MCF 10A (cell line): ENCODE data around the gene YWHAE. TPM values are rescaled to one million over a fixed set of nuclear protein-coding genes. Genes with fewer than 3 reads are reported as not detected.

Experiments
- BruUV-seq: library from RNA; stranded (reverse); fragments of 400-500 nt; replicated peaks from 2 replicates; lab custom pipeline; 2021; lab: Mats Ljungman, UMichigan
- CTCF ChIA-PET: fragments of 300-600 bp; sonication (Branson Sonifier 250); formaldehyde crosslinking; extraction: SDS; loops from one replicate; lab custom pipeline; 2021; ENCODE audit warnings: antibody characterized with exemption, inconsistent platforms; lab: Yijun Ruan, JAX
- POLR2A ChIA-PET: fragments of 300-600, 350-650 bp; sonication (Branson Sonifier 250); formaldehyde crosslinking; extraction: SDS; loops from one replicate; lab custom pipeline; 2020; ENCODE audit warnings: antibody characterized with exemption, inconsistent platforms; lab: Yijun Ruan, JAX
- DNase-seq: peaks from one replicate; pipeline ENCODE4 v3.0.0-alpha.2; 2018; ENCODE audit not compliant: unreplicated experiment
- H3K27ac Mint-ChIP-seq: one replicate; pipeline ENCODE4 v1.8.0; 2022; ENCODE audit warnings: mild to moderate bottlenecking, low read depth, mixed read lengths; ENCODE audit not compliant: unreplicated experiment
- H3K27me3 Mint-ChIP-seq: one replicate; pipeline ENCODE4 v1.8.0; 2022; ENCODE audit warnings: mixed read lengths; ENCODE audit not compliant: insufficient read depth, unreplicated experiment
- H3K36me3 Mint-ChIP-seq: one replicate; pipeline ENCODE4 v1.8.0; 2022; ENCODE audit warnings: mild to moderate bottlenecking, moderate library complexity, mixed read lengths; ENCODE audit not compliant: insufficient read depth, unreplicated experiment
- H3K4me1 Mint-ChIP-seq: one replicate; pipeline ENCODE4 v1.8.0; 2022; ENCODE audit warnings: mixed read lengths; ENCODE audit not compliant: insufficient read depth, unreplicated experiment
- H3K4me3 Mint-ChIP-seq: one replicate; pipeline ENCODE4 v1.8.0; 2022; ENCODE audit warnings: mild to moderate bottlenecking, moderate library complexity, mixed read lengths; ENCODE audit not compliant: unreplicated experiment
- H3K9me3 Mint-ChIP-seq: one replicate; pipeline ENCODE4 v1.8.0; 2022; ENCODE audit warnings: mixed read lengths; ENCODE audit not compliant: unreplicated experiment
- intact Hi-C: fragments of 100-400 bp; cut with micrococcal nuclease; formaldehyde crosslinking; loops from 2 replicates; pipeline ENCODE4 v1.14.1; 2022
- total RNA-seq: library from RNA; stranded (reverse); gene quantifications from 2 replicates; pipeline ENCODE4 v1.2.3, GENCODE V29; 2022
- TF ChIP-seq, protein P1 (sequence below): fragments of 200-600 bp; IDR thresholded peaks from one replicate; pipeline ENCODE4 v1.8.0; 2022; ENCODE audit warnings: antibody characterized with exemption, mild to moderate bottlenecking; ENCODE audit not compliant: unreplicated experiment

The YWHAE gene
- total RNA-seq, 1 experiment from 2014 or later, result 813 TPM

DNA sequence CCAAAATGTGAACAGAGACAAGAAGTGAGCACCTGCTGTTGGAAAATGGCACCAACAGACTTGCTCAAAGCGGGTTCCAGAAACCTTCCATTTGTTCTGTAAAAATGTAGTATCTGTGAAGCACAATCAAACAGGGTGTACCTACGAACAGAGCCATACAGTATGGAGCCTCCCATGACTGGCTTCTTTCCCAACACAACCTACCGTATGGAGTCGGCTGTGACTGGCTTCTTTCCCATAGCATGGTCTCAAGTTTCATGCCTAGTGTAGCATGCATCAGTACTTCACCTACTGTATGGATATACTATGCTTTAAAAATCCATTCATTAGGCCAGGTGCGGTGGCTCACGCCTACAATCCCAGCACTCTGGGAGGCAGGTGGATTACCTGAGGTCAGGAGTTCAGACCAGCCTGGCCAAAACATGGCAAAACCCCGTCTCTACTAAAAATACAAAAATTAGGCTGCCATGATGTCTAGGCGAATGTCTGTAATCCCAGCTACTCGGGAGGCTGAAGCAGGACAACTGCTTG is 26.2 kb downstream of the YWHAE start:
- BruUV-seq, result no TSS peak
- TF ChIP-seq, protein P1, sequence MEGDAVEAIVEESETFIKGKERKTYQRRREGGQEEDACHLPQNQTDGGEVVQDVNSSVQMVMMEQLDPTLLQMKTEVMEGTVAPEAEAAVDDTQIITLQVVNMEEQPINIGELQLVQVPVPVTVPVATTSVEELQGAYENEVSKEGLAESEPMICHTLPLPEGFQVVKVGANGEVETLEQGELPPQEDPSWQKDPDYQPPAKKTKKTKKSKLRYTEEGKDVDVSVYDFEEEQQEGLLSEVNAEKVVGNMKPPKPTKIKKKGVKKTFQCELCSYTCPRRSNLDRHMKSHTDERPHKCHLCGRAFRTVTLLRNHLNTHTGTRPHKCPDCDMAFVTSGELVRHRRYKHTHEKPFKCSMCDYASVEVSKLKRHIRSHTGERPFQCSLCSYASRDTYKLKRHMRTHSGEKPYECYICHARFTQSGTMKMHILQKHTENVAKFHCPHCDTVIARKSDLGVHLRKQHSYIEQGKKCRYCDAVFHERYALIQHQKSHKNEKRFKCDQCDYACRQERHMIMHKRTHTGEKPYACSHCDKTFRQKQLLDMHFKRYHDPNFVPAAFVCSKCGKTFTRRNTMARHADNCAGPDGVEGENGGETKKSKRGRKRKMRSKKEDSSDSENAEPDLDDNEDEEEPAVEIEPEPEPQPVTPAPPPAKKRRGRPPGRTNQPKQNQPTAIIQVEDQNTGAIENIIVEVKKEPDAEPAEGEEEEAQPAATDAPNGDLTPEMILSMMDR, result no peak
- H3K36me3 Mint-ChIP-seq, result peaks cover 64% of the 10 kb centered on the region
- CTCF ChIA-PET, result no interaction called here
- no peak overlapping the region for H3K27ac Mint-ChIP-seq
- H3K9me3 Mint-ChIP-seq, result no peaks in the 10 kb centered on the region
- POLR2A ChIA-PET, result interaction anchor here (0.9 to 1.7 kb wide), 2 partner anchors 11 to 142 kb away, joined by 3 to 4 read pairs; no protein-coding TSS in a partner anchor
- H3K27me3 Mint-ChIP-seq, result no peaks in the 10 kb centered on the region
- peaks cover 21% of the 10 kb centered on the region for H3K4me1 Mint-ChIP-seq
- intact Hi-C loops, result no loop called here
- H3K4me3 Mint-ChIP-seq, result no peak overlapping the region
- DNase-seq, result no peak

DNA sequence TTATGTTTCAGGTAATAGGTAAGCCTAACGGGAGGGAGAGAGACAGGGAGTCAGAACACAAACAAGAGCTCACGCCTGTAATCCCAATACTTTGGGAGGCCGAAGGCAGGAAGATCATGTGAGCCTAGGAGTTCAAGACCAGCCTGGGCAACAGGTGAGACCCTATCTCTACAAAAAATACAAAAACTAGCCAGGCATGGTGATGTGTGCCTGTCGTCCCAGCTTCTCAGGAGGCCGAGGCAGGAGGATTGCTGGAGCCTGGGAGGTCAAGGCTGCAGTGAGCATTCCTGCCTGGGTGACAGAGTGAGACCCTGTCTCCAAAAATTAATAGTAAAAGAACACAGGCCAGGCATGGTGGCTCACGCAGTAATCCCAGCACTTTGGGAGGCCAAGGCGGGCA is 27.4 kb downstream of the YWHAE start:
- Mint-ChIP-seq H3K4me3 (no peak overlapping the region), H3K27me3 (no peaks in the 10 kb centered on the region), H3K4me1 (peaks cover 24% of the 10 kb centered on the region), H3K36me3 (peaks cover 58% of the 10 kb centered on the region), H3K27ac (no peak overlapping the region), H3K9me3 (no peaks in the 10 kb centered on the region)
- no peak for DNase-seq
- TF ChIP-seq, protein P1, result no peak
- POLR2A ChIA-PET, result interaction anchor here (0.6 to 2.0 kb wide), 3 partner anchors 12 to 25 kb away, joined by 3 to 6 read pairs (median 3); no protein-coding TSS in a partner anchor
- CTCF ChIA-PET, result interaction anchor here (0.5 to 1.5 kb wide), 2 partner anchors 52 to 143 kb away, joined by 4 to 6 read pairs; no protein-coding TSS in a partner anchor
- intact Hi-C loops, result no loop called here
- no TSS peak for BruUV-seq

DNA sequence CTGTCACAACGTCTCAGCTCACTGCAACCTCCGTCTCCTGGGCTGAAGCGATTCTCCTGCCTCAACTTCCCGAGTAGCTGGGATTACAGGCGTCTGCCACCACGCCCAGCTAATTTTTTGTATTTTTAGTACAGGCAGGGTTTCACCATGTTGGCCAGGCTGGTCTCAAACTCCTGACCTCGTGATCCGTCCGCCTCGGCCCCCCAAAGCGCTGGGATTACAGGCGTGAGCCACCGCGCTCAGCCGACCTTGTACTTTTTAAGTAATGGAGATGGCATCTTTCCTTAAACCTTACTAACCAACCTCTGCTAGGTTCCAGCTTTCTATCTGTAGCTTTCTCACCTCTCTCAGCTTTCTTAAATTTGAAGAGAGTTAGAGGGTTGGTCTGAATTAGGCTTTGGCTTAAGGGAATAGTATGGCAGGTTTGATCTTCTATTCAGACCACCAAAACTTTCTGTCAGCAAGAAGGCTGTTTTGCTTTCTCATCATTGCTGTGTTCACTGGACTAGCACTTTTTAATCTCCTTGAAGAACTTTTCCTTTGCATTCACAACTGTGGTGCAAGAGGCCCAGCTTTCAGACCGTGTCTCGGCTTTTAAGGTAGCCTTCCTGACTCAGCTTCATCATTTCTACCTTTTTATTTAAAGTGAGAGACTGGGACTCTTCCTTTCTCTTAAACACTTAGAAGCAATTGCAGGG is 28.0 kb downstream of the YWHAE start:
- POLR2A ChIA-PET, result interaction anchor here (0.6 to 2.0 kb wide), 5 partner anchors 13 to 26 kb away, joined by 3 to 6 read pairs (median 3); no protein-coding TSS in a partner anchor
- no TSS peak for BruUV-seq
- Mint-ChIP-seq H3K27ac (no peak overlapping the region), H3K4me1 (peaks cover 29% of the 10 kb centered on the region), H3K27me3 (no peaks in the 10 kb centered on the region), H3K9me3 (no peaks in the 10 kb centered on the region), H3K4me3 (no peak overlapping the region), H3K36me3 (peaks cover 62% of the 10 kb centered on the region)
- DNase-seq, result no peak
- intact Hi-C loops, result no loop called here
- CTCF ChIA-PET, result interaction anchor here (0.5 to 1.5 kb wide), 2 partner anchors 53 to 144 kb away, joined by 4 to 6 read pairs; no protein-coding TSS in a partner anchor
- TF ChIP-seq, protein P1, result no peak

DNA sequence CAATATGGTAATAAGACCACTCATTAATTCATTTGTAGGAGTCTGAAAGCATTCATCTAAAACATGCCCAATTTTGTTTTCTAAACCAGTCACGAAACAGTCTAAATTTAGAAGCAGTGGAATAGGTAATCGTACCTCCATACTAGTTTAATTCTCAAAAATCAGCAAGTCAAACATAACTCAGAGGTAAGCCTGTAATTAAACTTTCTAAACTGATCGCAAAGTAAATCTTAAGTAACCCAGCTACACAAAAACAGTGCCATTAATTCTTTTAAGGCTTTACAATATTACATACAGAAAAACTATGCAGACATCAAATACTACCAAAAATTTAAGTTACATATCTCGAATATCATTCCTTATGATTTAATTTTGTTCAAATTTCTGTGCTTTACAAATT is 31.4 kb downstream of the YWHAE start:
- no peak overlapping the region for H3K27ac Mint-ChIP-seq
- no TSS peak for BruUV-seq
- peaks cover 22% of the 10 kb centered on the region for H3K4me1 Mint-ChIP-seq
- no peaks in the 10 kb centered on the region for H3K9me3 Mint-ChIP-seq
- peaks cover 73% of the 10 kb centered on the region for H3K36me3 Mint-ChIP-seq
- ChIA-PET POLR2A (interaction anchor here (0.9 to 4.8 kb wide), 4 partner anchors 12 to 32 kb away, joined by 3 to 55 read pairs (median 16); partner anchors contain the start of gene YWHAE), CTCF (interaction anchor here (1.6 kb wide), 1 partner anchor 28 kb away, joined by 6 read pairs; no protein-coding TSS in a partner anchor)
- no peaks in the 10 kb centered on the region for H3K27me3 Mint-ChIP-seq
- no peak overlapping the region for H3K4me3 Mint-ChIP-seq
- DNase-seq, result no peak
- TF ChIP-seq, protein P1, result no peak
- intact Hi-C loops, result loop anchor here (5.0 kb wide), 1 partner anchor 34 kb away; the partner anchor contains the start of gene YWHAE
